GM18502 (cell line): ENCODE results near the gene MINAR2.

Source experiments
- ATAC-seq: cut with Tn5 transposase; IDR thresholded peaks from one replicate; pipeline ENCODE4 v1.9.1; 2021; ENCODE audit warnings: mild to moderate bottlenecking; ENCODE audit not compliant: unreplicated experiment, poor library complexity

Gene MINAR2

GRCh38 chr5:129747572-129748407 lies at the start of gene MINAR2:
TSS of gene MINAR2 (plus strand) at chr5:129748094. CDS start at chr5:129748191, 97 bp downstream.
- ATAC-seq, result no peak

DNA sequence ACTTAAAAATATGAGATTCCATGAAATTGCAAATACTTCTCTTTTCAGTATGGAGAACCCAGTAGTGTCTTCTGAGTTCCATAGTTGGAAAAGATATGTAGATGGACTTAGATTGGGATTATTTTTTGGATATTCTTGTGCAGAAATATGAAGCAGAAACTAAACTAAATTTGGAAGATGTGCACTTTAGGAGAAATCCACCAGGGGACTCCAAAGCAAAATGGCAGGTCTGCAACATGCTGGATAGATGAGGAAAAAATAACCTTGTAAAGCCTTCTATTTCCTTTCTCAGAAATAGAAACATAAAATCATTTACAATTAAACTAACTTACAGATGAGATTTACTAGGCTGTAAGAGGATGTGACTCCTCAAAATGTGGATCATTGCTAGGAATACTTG lies 49.2 kb upstream of the MINAR2 start:
- no peak for ATAC-seq

DNA sequence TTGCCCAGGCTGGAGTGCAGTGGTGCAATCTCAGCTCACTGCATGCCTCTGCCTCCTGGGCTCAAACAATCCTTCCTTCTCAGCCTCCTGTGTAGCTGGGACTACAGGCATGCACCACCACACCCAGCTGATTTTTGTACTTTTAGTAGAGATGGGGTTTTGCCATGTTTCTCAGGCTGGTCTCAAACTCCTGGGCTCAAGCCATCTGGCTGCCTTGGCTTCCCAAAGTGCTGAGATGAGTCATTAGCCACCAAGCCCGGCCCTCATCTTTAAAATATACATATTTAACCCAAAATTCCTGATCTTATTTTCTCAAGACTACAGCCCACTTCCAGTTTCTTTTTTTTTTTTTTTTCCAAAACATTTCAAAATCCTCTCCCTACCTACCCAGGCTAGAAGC lies 31.7 kb upstream of the MINAR2 start:
- no peak for ATAC-seq

- no peak for ATAC-seq
These were observed 31.2 kb upstream of the MINAR2 start for GRCh38 chr5:129716651-129717050.

GRCh38 chr5:129717751-129718310 lies 30.1 kb upstream of the MINAR2 start:
- ATAC-seq, result no peak

- no peak for ATAC-seq
These were observed 29.3 kb upstream of the MINAR2 start for GRCh38 chr5:129718471-129719090.

DNA sequence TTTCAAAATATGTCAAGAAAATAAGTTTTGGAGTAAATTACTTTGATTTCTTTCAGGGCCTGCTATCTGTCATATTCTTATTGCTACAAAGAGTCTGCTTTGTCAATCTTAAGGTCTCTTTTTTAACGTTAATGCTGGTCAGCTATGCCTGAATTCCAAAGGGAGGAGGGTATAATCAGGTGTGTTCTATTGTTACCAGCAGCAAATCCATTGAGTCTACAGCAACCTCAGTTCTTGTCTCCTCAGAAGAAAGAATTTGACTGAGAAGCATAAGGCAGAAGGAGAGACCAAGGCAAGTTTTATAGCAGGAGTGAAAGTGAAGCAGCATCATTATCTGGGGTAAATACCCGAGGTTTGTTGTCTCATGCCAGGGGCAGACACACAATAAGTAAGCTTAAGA lies 23.7 kb upstream of the MINAR2 start:
- no peak for ATAC-seq

DNA sequence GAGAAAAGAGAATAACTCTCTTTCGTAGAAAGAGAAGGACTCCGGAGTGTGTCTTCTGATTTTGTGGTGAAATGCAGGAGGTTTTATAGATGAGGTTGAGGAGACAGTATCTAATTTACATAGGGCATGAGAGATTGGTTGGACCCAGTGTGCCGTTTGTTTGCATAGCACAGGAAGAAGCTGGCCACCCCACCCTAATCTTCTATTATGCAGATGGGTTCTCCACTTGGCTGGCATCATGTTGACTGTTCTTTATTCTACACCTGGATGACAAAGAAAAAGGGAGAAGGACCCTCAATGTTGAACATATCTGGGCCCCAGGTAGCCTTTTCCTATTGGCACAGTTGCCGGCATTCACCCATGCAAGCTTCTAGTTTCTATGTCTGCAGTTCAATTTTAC lies 23.2 kb upstream of the MINAR2 start:
- ATAC-seq, result no peak

DNA sequence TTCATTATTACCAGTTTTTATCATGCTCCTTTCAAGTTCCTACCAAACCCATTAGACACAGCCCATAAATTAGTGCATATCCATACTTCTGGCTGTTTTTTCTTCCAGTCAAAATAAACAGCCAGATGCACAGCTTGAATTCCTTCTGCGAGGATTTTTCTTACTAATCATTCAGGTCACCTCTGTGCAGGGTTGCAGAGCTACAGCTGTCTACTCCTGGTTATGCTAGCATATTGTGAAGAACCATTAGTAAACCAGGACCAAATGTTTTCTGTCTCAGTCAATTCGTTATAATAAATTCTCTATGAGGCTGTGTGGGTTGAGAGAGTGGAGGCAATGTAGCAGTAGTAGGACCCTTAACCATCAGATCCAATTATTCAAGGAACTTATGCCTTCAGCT lies 8.1 kb upstream of the MINAR2 start:
- no peak for ATAC-seq

GRCh38 chr5:129743541-129744187 lies 4.2 kb upstream of the MINAR2 start:
- ATAC-seq, result no peak

- ATAC-seq, result no peak
These were observed 1.9 kb upstream of the MINAR2 start for GRCh38 chr5:129745997-129746396.

GRCh38 chr5:129746876-129747275 lies 1.0 kb upstream of the MINAR2 start:
- no peak for ATAC-seq

- ATAC-seq, result no peak
These were observed 1.3 kb downstream of the MINAR2 start for GRCh38 chr5:129748913-129749880.

GRCh38 chr5:129760636-129761325 lies 12.9 kb downstream of the MINAR2 start:
- no peak for ATAC-seq

GRCh38 chr5:129763651-129764050 lies 15.8 kb downstream of the MINAR2 start:
- ATAC-seq, result no peak

GRCh38 chr5:129766798-129767197 lies 18.9 kb downstream of the MINAR2 start:
- ATAC-seq, result no peak

- ATAC-seq, result peak; percentile 92
These were observed 20.1 kb downstream of the MINAR2 start for GRCh38 chr5:129767927-129768380.

DNA sequence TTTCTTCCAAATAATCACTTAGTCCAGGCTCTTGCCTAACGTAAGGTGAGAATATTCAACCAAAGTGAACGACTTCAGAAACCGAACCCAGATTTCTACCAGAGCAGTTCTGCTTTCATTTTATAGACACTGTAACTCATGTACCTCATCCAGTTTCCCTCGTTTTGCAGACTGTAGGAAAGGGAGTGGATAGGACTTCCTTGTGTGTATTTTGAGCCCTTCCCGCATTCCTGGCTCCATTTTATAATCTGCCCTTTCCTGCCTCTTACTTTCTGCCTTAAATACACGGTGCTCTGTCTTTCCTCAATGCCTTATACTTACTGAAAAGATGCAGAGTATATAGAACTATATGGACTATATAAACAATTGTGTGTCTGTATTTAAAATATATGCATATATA lies 20.8 kb downstream of the MINAR2 start:
- no peak for ATAC-seq
